Stimulated activated CD8-positive, alpha-beta memory T cell treated with anti-CD3 and anti-CD28 coated beads, Interleukin-12 subunit alpha, Interleukin-12 subunit beta, amount 100 ng/mL, for 24 hours (primary cell): Measurements from ENCODE around the gene INPP5B.

Experiments
- DNase-seq: peaks from one replicate; pipeline ENCODE4 v3.0.0-alpha.2; 2020; ENCODE audit errors: extremely low read depth

INPP5B gene

DNA sequence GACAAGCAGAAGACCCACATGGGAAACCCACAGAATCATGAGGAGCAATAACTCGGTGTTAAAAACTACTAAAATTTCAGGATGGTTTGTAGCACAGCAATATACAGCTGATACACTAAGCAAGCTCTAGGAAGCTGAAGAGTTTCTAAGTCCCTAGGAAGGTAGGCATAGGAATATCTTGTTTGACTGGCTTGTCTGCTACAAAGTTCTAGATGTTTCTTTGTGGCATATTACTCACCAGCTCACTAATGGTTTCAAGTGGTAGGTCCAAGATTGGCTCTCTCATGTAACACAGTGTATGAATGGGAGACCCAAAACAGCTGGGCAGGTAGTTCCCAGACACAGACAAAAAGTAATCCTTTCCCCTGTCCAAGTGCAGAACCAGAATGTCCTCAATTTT is 74.2 kb downstream of the INPP5B start:
- no peak for DNase-seq

DNA sequence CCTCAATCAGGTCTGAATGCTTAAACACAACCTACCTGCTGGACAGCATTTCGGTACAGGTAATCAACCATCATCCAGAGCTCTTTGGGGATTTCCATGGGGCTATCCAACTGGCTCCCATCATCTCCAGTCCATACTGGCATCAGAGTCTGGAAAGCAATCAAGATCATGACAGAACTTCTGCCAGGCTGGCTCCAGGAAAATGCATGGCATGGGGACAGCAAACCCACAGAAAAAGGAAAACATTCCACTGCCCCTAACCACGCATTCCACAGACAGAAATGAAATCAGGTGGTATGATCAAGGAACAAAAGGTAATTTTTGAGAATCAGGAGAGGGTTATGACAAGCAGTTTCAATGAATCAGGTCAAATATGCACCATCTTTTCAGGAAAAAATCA is 78.4 kb downstream of the INPP5B start:
- DNase-seq: no peak

DNA sequence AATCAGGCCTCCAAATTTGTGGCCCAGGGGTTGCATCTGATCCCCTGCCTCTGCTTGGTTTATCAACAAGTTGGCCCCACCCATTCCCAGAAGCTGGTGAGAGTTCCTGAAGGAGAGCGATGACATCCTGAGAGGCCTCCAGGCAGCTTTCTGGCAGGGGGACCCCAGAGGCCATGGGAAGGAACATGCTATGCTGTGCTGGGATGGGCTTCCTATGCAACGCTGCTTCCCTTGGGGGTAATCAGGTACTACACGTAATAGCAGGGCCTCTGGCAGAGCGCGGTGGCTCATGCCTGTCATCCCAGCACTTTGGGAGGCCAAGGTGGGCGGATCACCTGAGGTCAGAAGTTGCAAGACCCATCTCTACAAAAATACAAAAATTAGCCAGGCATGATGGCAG is 79.1 kb downstream of the INPP5B start:
- no peak for DNase-seq

DNA sequence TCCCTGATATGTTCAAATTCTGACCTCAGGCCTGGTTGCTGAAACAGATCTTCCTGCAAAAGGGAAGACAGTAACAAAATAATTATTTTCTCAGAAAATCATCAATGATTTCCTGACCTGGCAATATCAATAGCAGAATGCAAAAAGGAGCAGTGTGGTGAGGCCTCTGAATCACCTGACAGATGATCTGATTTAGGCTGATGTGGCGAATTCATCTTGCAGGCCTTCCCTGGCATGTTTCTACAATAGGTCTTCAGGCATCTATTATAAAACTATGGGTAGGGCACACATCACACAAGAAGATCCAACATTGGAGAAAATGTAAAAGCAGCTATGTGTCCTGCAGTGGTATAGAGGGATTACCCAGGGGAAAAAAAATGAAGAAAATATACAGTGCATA is 80.4 kb downstream of the INPP5B start:
- no peak for DNase-seq

DNA sequence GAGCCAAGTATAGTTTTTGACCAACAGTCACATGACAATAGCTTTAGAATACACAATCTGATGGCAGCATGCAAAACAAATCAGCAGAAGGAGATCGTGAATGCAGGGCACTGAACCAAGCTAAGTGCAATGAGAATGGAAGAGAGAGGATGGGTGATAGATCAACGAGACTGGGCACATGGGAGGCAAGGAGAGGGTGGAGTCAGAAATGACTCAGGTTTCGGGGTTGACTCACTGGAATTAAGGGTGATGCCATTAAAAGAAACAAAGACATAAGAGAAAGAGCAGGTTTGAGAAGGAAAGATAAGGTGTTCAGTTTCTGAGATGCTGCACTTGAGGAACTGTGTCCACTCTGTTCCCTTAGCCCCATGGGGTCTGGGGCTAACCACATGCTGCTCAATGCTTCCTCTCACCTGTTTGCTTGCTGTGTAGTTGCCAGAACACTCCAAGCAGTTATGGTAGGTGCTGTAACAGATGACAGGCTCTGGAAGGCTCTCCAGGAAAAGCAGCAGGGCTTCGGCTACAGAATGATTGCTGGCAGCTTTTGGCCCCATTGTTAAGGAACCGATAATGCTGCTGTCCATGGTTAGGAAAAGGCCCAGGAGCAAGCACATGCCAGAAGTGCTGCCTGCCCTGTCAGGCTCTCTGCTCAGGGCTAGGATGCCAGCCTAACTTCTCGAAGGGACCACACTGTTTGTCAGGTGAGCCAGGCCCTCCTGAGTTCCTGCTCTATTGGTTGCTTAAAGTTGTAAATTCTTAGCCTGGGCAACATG is 81.3 kb downstream of the INPP5B start:
- peak; percentile 7 for DNase-seq

DNA sequence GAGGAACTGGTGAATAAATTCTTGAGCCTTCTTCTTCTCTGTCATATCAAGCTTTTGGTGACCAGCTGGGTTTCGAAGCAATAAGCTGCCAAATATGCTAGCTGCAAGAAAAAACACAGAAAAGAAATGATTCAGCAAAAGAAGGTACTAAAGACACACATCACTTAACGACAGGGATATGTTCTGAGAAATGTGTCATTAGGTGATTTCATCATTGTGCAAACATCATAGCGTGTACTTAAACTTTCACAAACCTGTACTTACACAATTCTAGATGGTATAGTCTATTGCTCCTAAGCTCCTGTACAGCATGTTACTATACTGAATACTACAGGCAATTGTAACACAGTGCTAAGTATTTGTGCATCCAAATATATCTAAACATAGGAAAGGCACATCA is 84.5 kb downstream of the INPP5B start:
- DNase-seq: no peak

DNA sequence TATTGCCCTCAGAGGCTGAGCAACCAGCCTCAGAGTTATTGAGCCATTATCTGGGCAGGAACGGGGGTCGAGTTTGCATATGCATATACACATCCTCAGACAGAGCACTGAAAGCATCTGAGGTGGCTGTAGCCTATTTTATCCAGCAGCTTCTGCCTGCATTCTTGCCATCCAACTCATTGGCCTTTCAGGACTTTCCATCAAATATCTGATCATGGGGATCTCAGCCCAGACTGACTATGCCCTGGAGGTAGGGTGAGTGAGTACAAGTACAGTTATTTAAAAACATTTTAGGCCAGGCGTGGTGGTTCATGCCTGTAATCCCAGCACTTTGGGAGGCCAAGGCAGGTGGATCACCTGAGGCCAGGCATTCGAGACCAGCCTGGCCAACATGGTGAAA is 85.7 kb downstream of the INPP5B start:
- DNase-seq: no peak

DNA sequence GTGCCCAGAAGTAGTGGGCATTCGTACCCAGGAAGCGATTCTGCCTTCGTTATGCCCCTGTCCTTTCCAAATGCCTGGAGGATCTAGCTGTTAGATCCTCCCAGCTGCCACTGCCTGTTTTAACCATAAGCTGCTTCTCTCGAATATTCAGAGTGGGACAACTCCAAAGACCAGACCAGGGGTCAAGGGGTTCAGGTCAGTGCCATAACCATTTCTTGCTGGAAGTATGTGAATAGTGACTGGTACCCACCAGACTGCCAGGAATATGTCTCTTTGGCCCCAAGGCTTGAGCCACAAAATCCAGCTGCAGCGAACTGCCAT is 86.5 kb downstream of the INPP5B start:
- no peak for DNase-seq

DNA sequence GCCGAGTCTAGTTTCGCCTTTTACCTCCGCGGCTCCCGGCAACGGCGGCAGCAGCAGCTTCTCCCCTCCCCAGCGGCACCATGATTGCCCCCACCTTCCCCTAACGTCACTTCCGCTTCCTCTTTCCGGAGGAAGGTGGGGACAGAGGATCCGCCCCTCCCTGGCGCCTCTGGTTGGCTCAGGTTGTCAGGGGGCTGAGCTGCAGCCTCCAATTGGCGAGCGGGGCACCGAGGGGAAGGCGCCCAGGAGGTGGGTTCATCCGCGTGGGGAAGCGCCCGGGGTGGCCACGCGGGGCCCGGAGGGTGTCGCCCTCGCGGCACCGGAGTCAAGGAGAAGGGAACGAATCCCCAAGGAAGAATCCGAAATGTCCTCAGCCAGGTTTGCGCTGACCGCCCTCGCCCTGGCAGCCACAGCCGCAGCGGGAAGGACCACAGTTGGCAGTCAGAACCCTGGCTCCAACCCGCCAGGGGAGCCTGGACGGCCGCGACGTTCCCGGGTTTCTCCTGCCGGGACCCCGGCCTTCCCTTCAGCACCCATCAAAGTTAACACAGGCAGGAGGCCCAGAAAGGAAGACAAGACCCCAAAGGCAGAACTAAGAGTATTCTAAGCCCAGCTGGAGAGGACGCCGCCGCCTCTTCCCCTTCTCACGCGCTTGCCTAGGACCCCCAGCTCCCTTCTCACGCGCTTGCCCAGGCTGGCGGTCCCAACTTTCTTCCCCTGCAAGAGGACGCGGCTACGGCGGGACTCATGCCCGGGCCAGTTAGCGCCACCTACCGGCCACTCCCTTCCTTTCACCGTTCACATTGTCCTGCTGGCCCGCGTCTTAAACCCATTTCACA is 87.1 kb downstream of the INPP5B start, which contains the start of gene MTF1:
MTF1 (minus strand) TSS at position 86 of the 839 bp plus-strand sequence. CDS start 1,934 bp downstream, outside the sequence.
- DNase-seq: peak; percentile 91

DNA sequence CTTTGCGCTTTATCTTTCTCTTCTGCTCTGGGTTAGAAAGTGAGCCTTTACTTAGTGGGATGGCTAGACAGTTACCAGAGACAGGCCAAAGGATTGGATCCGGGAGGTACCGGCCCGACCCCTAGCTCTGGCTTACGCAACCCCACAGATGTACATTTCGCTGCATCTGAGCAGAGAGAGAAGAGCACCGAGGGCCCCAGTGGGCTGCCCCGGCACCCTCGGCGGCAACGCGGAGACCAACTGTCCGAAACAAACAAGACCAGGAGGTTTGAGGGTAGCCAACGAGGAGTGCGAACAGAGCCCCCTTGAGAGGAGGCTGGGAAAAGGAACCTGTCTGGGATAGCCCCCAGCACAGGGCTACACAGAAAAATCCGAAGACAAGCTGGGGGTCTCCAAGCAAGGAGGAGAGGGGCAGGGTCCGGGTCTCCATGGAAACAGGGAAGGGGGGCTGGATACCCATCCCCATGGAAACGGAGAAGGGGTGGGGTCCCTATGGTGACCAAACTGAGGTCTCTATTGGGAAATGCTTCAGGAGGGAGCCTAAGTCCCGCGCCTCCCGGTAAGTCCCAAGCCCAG is 87.8 kb downstream of the INPP5B start:
- peak; percentile 2 for DNase-seq

DNA sequence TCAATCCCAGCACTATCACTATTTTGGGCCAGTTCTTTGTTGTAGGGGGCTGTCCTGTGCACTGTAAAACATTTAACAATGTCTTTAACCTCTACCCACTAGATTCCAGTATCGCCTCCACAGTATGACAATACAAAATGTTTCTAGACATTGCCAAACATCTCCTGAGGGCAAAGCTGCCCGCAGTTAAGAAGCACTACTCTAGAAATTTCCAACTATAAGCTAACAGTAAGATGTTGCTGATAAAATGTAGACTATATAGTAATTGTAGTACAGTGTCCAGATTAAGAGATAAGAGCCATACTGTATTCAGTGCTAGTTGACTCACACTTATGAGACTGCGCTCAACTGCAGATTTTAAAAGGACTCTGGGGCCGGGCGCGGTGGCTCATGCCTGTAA is 92.4 kb downstream of the INPP5B start:
- no peak for DNase-seq

DNA sequence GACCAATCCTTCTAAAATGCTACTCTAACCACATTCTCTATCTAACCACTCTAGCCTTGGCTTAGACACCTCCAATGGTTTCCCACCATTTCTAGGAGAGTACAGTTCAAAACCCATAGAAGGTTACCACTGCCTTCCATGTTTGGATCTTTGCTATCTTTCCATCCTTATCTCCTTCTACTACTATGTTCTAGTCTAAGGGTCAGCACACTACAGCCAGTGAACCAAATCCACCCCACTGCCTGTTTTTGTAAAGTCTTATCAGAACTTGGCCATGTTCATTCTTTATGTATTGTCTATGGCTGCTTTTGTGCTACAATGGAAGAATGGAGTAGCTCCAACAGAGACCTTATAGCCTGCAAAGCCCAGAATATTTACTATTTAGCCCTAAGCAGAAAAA is 93.7 kb downstream of the INPP5B start:
- DNase-seq: no peak

DNA sequence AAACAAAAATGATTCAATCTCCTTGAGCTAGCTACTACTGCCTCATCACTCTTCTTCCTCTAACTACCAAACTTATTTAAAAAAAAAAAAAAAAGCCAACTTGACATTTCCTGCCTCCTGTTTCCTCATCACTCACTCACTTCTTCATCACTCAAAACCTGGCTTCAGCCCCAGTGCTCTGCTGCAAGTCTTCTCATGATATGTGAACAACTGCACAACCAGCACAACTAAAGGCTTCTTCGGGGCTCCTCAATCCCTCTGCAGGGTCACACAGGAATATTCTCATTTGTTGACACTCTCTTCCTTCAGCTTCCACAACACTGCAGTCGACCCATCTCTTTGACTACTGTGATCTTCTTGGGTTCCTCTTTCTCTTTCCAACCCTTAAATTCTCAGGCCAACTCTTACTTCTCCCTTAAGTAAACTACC is 95.1 kb downstream of the INPP5B start:
- no peak for DNase-seq

DNA sequence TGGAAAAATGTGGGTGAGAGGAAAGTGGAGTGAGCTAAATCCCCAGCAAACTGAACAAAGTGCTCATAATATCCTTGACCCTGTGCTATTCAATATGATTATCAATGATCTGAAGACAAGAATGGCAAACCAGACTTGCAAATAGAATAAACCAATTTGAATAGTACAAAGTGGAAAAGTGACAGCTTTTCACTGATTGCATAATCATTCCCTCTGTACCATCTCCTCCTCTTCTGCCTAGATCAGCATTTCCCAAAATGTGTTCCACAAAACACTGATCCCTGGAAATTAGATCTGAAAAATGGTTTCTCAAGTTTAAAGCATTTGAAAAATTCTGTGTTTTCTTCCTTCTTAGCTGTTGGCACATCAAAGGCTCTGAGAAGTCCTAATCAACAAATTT is 95.6 kb downstream of the INPP5B start:
- DNase-seq: no peak

DNA sequence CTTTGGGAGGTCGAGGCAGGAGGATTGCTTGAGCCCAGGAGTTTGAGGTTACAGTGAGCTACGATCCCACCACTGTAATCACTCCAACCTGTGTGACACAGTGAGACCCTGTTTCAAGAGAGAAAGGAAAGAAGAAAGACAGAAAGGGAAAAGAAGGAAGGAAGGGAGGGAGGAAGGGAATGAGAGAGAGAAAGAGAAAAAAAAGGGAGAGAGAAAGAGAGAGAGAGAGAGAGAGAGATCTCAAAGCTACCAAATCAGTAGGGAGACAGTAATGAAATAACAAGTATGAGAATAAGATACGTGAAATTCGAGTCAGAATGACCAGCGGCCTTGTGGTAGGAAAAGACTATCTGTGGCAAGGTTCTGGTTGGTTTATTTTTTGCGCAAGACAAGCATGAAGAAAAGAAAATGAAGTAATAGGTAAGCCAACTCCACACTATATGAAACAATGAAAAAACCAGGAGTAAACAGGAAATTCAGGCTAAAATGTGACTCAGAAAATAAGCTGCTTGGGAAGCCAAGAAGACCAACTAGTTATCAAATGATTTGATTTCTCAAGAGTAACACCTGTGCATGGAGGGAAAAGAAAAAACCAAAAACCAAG is 96.4 kb downstream of the INPP5B start:
- DNase-seq: no peak

DNA sequence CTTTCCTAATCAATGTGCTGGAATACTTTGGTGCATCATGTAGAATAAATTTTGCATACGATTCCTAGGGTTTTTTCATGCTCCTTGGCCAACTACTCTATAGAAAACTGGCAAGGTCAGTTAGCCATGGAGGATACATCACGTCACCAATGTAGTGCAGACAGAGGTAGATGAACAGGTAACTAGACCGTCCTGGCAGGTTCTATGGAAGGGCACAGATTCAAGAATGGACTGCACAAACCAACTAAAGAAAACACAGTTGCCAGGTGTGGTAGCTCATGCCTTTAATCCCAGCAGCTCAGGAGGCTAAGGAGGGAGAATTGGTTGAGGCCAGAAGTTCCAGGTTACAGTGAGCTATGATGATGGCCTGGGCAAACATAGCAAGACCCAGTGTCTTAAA is 97.4 kb downstream of the INPP5B start:
- DNase-seq: no peak

DNA sequence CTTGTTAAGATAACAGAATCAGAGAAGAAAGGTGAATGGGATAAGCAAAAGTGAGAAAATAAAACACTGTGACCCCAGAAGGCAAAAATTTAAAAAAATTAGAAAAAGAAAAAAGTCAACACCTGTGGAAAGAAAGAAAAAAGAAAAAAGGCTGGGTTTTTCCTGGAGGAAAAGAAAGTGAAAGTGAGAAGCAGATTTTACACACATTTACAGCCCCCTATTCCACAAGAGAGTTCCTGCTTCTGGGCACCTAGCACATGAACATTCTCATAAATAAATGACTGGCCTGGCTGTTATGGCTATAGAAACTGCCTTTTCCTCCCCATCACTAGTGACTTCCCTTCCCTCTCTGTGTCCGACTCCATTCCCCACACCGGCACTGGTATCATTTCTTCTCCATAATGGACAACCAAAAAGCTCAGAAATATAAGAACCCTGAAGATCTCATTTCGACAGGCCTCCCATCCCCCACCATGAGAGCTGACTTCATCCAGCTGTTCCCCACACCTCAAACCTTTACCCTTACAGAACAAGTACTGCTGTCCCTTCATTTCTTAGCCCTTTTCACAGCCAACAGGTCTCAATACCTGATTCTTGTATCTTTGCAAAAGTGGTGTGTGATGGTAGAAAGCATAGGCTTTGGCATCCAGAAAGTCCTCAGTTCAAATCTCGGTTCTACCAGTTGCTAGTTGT is 100.1 kb downstream of the INPP5B start:
- no peak for DNase-seq

DNA sequence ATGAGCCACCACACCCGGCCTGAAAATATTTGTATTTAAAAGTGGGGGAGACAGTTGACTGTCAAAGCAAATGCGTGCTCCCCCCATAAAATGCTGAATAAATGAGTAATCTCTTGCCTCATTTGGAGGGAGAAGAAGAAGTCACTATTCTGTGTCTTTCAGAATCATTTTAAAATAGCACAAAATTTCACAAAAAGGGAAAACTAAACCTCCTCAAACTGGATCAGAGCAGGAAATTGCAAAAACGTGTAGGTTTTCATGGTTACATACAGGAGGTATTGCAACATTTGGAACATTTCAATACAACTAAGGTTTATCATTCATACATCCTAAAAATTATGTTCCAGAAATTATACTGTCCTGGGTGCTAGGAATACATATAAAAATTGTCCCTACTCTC is 101.1 kb downstream of the INPP5B start:
- DNase-seq: no peak

DNA sequence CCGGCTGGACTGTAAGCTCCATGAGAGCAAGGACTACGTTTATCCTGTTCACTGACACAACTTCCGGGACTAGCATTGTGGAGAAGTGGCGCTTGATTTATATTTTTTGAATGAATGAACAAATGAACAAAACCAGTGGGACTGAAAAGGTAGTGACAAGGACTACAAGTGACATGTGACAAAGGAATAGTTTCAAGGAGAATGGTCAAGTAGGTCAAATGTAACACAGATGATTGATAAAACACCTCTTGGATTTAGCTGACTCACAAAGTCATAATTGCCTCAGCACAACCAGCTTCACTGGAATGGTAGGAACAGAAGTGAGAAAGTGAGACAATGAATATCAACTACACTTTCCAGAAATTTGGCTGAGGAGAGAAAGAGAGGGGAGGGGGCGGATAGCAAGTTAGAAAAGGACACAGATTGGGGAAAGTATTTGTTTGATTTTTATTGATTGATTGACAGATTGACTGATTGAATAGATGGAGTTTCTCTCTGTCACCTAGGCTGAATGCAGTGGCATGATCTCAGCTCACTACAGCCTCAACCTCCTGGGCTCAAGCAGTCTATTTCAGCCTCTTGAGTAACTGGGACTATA is 101.7 kb downstream of the INPP5B start:
- DNase-seq: no peak

DNA sequence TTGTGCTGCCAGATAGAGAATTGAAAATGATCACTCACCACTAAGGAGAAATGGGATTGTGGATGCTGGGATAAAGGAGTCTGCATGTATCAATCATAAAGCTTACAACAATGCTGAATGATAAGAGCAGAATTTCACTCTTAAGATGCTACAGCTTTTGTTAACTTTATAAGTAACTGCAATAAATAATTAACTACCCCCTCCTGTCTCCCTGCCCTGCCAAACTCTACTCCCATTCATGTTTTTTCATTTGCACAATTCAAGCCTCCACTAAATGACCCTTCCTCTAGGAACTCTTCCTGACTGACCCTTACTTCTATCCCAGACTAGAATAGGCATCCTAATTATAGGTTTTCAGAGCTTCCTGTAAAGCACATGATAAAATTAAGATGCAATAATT is 102.3 kb downstream of the INPP5B start:
- no peak for DNase-seq

DNA sequence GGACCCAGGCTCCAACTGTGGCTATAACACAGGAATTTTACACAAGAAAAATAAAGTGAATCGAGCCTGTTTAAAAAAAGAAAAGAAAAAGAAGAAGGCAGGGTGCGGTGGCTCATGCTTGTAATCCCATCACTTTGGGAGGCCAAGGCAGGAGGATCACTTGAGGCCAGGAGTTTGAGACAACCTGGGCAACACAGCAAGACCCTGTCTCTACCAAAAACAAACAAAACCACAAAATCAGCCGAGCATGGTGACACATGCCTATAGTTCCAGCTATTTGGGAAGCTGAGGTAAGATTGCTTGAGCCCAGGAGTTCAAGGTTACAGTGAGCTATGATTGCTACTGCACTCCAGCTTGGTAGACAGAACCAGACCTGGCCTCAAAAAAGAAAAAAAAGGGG is 105.2 kb downstream of the INPP5B start:
- DNase-seq: no peak

DNA sequence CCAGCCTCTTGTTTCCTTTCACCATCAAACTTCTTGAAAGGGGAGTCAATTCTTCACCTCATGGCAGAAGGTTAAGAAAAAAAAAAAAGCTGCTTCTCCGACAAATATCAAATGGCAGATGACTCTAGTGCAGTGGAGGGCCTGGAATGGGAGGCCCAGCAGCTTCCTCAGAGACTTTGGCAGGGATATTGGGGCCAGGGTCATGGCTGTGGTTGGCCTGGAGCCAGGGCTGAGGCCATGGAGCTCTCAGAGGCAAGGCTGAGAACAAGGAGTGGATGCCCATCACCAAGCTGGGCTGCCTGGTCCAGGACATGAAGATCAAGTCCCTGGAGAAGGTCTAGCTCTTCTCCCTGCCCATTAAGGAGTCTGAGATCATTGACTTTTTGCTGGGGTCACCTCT is 106.1 kb downstream of the INPP5B start:
- DNase-seq: no peak
